HL-60 (cell line): Measurements from ENCODE around the gene RALB.

ENCODE experiments used
- DNase-seq, 2 experiments: peaks; one replicate each; pipeline ENCODE4 v3.0.0-alpha.2; 2010 to 2020; ENCODE audit warnings: low read depth in 1 of 2, low spot score in 1 of 2
- H3K27ac ChIP-seq: fragments of 250-450 bp; sonication (Bioruptor Pico); replicated peaks from 2 replicates; pipeline ENCODE4 v1.5.1; 2020; ENCODE audit warnings: mild to moderate bottlenecking, moderate library complexity
- H3K27me3 ChIP-seq: fragments of 250-450 bp; sonication (Bioruptor Pico); 2 replicates; pipeline ENCODE4 v1.5.1; 2021; ENCODE audit warnings: mild to moderate bottlenecking, moderate library complexity; ENCODE audit not compliant: insufficient read depth, poor library complexity, severe bottlenecking
- H3K4me3 ChIP-seq: replicated peaks from 2 replicates; pipeline ENCODE4 v1.5.1; 2011; ENCODE audit warnings: mild to moderate bottlenecking, control low read depth, low read length; ENCODE audit not compliant: insufficient read depth
- GABPA ChIP-seq: IDR thresholded peaks from 2 replicates; pipeline ENCODE4 v1.6.1; 2012; ENCODE audit warnings: low read depth
- POLR2AphosphoS5 ChIP-seq: IDR thresholded peaks from 2 replicates; pipeline ENCODE4 v1.6.1; 2012; ENCODE audit warnings: low read depth
- REST ChIP-seq: IDR thresholded peaks from 2 replicates; pipeline ENCODE4 v1.6.1; 2012; ENCODE audit warnings: low read depth; ENCODE audit not compliant: insufficient replicate concordance
- SPI1 ChIP-seq: IDR thresholded peaks from 2 replicates; pipeline ENCODE4 v1.6.1; 2012; ENCODE audit warnings: low read depth, mild to moderate bottlenecking, borderline replicate concordance
- TF ChIP-seq, protein P1 (sequence below): IDR thresholded peaks from one replicate; pipeline ENCODE4 v1.5.1; 2011; ENCODE audit warnings: low read length, control low read depth, inconsistent platforms; ENCODE audit not compliant: insufficient read depth

Gene RALB

GRCh38 chr2:120224256-120224655 is 28.4 kb upstream of the RALB start:
- TF ChIP-seq POLR2AphosphoS5 (no peak), GABPA (no peak), REST (no peak), SPI1 (no peak)
- TF ChIP-seq, protein P1, sequence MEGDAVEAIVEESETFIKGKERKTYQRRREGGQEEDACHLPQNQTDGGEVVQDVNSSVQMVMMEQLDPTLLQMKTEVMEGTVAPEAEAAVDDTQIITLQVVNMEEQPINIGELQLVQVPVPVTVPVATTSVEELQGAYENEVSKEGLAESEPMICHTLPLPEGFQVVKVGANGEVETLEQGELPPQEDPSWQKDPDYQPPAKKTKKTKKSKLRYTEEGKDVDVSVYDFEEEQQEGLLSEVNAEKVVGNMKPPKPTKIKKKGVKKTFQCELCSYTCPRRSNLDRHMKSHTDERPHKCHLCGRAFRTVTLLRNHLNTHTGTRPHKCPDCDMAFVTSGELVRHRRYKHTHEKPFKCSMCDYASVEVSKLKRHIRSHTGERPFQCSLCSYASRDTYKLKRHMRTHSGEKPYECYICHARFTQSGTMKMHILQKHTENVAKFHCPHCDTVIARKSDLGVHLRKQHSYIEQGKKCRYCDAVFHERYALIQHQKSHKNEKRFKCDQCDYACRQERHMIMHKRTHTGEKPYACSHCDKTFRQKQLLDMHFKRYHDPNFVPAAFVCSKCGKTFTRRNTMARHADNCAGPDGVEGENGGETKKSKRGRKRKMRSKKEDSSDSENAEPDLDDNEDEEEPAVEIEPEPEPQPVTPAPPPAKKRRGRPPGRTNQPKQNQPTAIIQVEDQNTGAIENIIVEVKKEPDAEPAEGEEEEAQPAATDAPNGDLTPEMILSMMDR, result no peak
- Histone ChIP-seq H3K27me3 (no peaks in the 10 kb centered on the region), H3K27ac (no peak overlapping the region), H3K4me3 (no peak overlapping the region)
- no peak for DNase-seq

DNA sequence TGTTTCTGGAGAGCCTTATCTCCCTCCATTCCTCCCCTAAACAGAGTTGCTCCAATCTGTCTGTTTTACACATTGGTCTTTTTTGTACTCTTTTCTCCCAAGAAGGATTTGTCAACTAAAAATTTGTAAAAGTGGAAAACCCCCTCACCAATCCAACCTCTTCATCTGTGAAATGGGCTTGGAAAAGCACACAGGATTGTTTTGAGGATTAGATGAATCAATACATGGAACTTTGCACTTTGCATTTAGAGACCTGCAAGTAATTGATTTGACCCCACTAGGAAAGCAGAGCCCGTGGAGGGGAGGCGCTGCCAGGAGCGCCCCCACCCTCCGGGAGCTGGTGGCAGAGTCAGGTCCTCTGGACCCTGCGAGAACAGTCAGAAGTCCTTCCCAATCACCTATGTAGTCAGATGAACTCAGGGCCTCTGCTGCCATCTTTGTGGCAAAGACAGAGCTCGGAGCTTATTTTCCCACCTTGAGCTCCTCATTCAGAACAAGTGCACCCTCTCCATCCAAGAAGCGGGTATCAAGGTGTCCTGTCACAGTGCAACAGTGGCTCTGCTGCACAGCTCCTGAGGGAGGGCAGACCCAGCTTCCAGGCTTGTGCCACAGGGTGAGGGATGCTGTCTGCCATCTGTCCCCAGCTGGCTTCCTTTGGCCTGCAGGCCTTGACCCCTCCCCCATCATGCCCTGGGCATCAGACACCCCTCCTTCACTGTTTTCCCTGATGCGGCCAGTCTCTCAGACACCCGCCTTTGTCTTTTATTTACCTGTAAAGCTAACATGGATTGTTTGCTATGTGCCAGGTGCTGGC is 27.7 kb upstream of the RALB start:
- Histone ChIP-seq H3K4me3 (no peak overlapping the region), H3K27me3 (no peaks in the 10 kb centered on the region), H3K27ac (no peak overlapping the region)
- no peak for DNase-seq
- TF ChIP-seq REST (no peak), POLR2AphosphoS5 (no peak), GABPA (no peak), SPI1 (no peak)
- TF ChIP-seq, protein P1, result no peak

DNA sequence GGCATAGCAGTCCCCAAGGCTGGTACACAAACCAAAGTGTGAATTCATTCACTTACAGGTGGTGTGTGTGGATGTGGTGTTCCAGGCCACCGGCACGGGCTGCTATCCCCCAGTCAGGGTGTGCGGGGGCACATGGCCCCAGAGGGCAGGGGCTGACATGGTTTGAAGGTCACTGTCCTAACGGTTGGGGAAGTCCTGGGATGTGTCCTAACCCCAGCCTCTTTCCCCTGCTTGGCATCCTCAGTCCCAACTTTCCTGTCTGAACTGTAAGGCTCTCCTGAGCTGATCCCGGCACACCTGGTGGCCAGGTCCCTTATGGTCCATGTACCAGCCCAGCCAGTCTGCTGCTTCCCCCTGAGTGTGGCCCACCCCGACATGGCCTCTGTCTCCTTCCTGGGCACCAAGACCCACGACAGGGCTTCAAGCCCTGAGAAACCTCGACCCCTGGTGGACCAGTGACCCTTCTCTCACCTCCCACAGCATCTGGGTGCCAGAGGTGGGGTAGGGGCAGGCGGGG is 27.0 kb upstream of the RALB start:
- TF ChIP-seq REST, result no peak
- TF ChIP-seq SPI1, result no peak
- TF ChIP-seq, protein P1, result no peak
- no peak for TF ChIP-seq POLR2AphosphoS5
- no peak for TF ChIP-seq GABPA
- H3K4me3 ChIP-seq, result no peak overlapping the region
- no peak for DNase-seq
- no peak overlapping the region for H3K27ac ChIP-seq
- H3K27me3 ChIP-seq, result no peaks in the 10 kb centered on the region
